T47D (cell line): ENCODE measurements around the gene FIBCD1.

Experiments
- DNase-seq, 2 experiments: peaks; one replicate each; pipeline versions ENCODE4 v3.0.0 to v3.0.0-alpha.2; 2011 to 2012; ENCODE audit warnings: low read depth in 1 of 2, low spot score in 1 of 2
- JUND ChIP-seq: IDR thresholded peaks from 2 replicates; pipeline ENCODE4 v1.6.1; 2012; ENCODE audit warnings: low read depth
- in situ Hi-C: cut with HindIII; loops from 2 replicates; pipeline ENCODE4 v1.10.0; 2016; ENCODE audit warnings: low sequenced_read_pairs, low pct_unique_long_range_greater_than_20kb

The FIBCD1 gene

DNA sequence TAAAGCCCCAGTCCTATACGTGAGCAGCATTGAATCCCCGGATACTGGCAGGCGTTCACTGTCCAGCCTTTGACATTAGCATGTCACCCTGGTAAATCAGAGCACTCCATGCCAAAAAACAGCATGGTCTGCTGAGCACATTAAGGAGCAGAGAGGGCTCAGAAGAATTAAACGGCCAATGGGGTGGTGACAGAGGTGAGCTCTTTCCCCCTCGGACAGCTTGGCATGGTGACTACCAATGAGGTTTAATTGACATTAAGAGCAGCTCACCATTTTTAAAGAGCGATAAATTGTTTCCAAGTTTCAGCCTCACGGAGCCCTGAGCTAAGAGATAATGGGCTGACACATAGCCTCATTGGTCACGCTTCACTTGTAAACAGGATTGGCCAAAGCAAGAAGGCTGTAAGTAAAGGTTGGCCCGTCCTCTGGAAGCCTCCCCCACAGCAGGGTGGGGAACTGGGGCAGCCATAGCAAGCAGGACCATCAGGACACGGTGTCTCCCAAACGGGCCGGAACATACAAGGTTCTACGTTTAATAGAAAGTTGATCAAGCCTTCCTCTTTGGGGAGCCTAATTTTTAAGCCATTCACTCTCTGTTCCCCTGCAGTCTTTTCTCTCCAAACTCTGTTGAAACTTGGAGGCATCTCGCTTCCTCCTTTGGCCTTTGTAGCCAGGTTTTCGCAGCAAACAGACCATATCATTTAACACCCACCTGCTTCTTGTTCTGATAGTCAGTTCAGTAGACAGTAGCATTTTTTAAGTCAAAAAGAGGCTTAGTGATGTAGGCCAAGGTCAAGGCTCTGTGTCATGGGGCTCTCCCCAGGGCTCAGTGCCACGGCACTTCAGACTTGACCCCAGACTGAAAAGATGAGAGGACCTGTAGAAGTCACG is 68.3 kb downstream of the FIBCD1 start:
- no peak for TF ChIP-seq JUND
- no peak for DNase-seq
- in situ Hi-C loops = no loop called here

DNA sequence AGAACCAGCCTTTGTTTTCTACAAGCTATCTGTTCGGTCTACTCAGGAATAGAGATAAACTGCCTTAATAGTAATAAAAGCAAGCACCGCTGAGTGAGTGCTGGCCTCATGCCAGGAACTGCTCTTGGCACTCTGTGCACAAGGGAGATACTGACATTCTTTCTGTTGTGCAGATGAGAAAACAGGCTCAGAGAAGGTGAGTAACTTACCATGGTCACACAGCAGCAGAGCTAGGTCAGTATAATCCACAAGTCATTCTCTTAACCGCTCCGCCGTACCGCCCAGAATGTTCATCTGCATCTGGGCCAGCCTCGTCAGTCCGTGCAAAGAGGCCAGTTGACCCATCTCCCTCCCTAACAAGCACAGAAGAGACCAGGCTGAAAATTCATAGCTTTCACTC is 69.8 kb downstream of the FIBCD1 start:
- TF ChIP-seq JUND = no peak
- no peak for DNase-seq
- in situ Hi-C loops = no loop called here

DNA sequence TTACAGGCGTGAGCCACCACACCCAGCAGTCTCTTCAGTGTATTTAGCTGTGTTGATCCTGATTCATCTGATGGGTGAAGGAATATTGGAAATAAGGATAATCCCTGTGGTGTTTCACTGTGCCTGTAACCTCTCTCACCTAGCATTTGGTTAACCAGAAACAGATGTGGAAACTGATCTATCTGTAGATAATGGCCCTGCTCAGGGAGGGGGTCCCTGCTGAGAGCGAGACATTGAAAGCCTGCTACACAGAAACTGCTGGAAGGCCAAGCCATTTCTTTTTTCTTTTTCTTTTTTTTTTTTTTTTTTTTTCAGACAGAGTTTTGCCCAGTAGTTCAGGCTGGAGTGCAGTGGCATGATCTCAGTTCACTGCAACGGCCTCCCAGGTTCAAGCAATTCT is 70.8 kb downstream of the FIBCD1 start:
- in situ Hi-C loops = no loop called here
- no peak for TF ChIP-seq JUND

DNA sequence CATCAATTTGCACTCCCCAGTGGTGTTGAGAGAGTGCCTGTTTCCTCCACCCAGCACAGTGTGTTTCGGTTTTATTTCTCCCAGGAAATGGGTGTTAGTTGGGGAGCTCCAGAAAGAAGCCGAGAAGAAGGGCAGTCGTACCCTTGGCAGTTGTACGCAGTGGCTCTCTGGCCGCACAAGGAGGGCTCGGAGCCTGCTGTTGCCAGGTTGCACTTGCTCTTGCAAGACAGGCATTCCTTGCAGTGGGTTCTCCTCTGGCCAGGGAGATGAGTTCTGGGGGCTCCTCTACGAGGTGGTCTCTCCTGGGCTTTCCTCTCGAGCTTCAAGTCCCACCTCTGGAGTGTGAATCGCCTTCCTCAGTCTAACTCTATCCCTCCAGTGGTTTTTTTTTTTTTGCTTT is 71.5 kb downstream of the FIBCD1 start:
- TF ChIP-seq JUND = no peak
- no peak for DNase-seq
- in situ Hi-C loops = no loop called here

More for the DNA sequence above, 70.8 kb downstream of the FIBCD1 start:
- no peak for DNase-seq

DNA sequence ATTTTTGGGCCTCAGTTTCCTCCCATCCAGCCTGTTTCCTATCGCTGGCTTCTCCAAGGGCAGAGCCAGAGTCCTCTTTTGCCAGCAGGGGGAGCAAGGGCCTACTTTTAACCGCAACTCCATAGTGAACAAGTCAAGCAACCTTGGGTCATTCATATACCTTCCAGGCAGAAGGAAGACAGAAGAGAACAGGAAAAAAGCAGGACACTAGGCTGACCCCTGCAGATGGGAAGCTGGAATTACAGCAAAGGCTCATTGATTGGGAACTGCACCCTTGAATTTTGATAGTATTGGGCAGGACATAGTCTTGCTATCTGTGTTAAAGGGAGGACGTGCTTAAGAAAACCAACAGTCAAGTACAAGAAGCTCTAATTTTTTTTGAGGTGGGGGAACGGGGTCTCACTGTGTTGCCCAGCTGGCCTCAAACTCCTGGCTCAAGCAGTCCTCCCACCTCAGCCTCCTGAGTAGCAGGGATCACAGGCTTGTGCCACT is 72.5 kb downstream of the FIBCD1 start:
- in situ Hi-C loops = no loop called here
- DNase-seq = peak; percentile 75 to 98
- no peak for TF ChIP-seq JUND

DNA sequence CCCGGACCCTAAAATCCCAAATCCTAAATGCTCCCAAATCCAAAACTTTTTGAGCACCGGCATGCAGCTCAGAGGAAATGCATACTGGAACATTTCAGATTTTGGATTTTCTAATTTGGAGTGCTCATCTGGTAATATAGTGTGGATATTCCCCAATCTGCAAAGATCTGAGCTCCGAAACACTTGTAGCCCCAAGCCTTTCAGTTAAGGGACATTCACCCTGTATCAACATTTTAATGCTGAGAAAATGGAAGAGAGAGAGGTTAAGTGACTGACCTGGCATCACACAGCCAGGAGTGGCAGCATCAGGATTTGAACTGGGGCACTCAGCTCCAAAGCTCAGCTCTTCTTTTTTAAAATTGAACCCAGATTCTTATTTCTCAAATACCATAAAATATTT is 73.1 kb downstream of the FIBCD1 start:
- no peak for TF ChIP-seq JUND
- in situ Hi-C loops = no loop called here
- DNase-seq = no peak

DNA sequence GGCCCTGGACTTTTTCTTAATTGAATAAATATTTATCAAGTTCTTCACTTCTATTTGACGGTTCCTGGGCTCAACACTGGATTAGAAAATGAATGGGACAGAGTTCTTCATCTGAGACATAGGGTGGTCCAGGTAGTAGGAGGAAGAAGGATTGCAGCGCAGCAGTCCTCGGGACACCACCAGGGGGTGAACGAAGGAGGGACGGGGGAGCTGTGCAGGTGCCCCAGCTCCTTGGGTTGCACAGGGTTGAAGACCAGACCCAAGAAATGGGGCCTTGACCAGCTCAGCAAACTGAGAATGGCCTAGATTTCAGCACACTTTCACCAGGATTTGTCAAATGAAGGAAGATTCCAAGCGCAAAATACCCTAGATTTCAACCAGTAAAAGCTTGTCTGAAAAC is 74.5 kb downstream of the FIBCD1 start:
- TF ChIP-seq JUND = no peak
- no peak for DNase-seq
- in situ Hi-C loops = no loop called here

DNA sequence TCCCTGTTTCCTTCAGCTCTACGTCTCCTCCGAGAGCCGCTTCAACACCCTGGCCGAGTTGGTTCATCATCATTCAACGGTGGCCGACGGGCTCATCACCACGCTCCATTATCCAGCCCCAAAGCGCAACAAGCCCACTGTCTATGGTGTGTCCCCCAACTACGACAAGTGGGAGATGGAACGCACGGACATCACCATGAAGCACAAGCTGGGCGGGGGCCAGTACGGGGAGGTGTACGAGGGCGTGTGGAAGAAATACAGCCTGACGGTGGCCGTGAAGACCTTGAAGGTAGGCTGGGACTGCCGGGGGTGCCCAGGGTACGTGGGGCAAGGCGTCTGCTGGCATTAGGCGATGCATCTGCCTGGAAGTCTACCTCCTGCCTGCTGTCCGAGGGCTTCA is 76.3 kb downstream of the FIBCD1 start:
- in situ Hi-C loops = no loop called here
- no peak for TF ChIP-seq JUND
- no peak for DNase-seq

DNA sequence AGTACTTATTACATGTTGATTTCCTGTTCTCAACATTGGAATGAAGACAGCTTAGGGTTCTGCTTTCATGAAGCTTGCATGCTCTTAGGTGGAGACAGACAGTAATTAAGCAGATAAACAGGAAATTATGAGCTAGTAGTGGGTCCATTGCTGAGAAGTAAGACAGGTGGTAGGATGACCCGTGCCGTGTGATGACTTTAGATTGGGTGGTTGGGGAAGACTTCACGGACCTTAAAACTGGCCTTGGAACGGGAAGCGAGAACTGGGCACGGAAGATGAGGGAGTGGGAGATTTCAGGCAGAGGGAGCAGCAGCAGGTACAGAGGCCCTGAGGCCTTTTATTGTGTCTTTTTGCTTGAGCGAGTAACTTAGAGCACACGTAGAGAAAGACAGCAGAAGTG is 76.8 kb downstream of the FIBCD1 start:
- TF ChIP-seq JUND = no peak
- in situ Hi-C loops = no loop called here
- DNase-seq = no peak

DNA sequence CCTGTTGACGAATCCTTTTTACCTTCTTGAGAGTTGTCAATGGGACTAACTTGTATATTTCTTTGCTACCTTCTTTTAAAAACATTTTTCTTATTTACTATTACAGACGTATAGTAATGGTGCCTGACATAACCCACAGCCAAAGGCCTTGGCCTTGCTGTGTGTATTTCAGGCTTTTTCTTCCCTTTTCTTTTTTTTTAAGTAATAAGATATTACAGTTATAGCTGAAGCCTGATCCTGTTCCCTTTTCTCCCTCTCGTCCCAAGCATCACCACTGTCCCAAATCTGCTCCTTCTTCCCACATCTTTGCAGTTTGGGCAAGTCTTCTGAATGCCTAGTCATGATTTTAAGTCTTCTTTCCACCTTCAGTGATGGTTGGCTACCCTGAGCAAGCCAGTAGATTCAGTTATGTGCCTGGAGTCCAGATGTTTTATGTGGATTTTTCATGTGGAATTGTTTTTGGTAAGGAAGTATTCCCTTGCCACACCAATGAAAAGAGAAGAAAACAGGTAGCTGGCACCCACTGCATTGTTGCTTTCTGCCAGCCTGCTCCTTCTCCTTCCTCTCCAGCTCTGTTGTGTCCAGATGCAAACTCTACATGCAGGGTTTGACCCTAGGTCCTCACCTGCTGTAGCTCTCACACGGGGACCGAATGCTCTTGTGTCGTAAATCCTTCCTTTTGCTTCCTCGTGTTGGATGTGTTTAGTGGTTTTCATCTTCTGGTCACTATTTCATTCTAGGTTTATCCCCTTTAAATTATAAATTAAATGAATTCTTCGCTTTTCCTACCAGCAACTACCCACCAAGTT is 77.5 kb downstream of the FIBCD1 start:
- no peak for TF ChIP-seq JUND
- in situ Hi-C loops = no loop called here

DNA sequence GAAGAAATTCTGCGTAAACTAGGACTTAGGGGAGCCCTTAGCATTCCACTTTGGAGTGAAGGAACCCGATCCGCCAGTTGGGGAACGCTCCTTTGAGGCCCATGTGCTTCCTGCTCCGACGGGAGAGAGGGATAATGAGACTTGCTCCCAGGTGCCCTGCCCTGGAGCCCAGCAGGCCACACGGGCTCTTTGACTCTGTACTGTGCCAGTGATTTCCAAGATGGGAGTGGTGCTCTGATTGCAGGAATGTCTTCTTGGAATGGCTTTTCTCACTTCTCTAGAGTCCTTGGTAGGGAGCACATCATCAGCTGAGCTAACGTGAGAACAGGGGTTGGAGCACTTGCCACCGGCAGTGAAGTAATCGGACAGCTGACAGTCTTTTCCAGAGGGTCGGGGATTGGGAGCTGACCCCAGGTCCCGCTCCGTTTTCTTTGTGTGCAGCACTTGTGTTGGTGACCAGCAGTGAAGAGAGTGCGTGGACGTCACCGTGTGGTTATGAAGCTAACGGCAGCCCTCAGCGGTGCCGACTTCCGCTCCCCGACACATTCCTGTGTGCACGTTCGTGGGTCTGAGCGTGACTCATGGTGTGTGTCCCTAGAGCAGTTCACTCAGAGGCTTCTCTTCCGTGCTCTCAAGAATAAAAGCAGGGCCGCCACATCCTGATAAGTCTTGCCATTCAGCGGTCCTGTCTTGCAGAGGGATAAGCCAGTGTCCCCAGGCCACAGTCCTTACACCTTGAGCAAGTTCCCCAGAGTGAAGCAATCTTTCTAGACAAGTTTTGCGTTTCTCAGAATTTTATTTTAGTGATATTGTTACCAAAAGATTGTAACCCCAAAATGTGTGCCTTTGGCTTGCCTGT is 78.4 kb downstream of the FIBCD1 start:
- DNase-seq = no peak
- no peak for TF ChIP-seq JUND
- in situ Hi-C loops = no loop called here

More for the DNA sequence above, 77.5 kb downstream of the FIBCD1 start:
- no peak for DNase-seq
